ENCODE measurements around the gene EGLN3. TPM values are rescaled to one million over a fixed set of nuclear protein-coding genes. Genes with fewer than 3 reads are reported as not detected.

The EGLN3 gene
- total and polyA plus RNA-seq, 2 of the 13 experiments (the other 11 are each of a cell fraction or from before 2014, with no cell fraction given) = 0.18 to 27.3 TPM

DNA sequence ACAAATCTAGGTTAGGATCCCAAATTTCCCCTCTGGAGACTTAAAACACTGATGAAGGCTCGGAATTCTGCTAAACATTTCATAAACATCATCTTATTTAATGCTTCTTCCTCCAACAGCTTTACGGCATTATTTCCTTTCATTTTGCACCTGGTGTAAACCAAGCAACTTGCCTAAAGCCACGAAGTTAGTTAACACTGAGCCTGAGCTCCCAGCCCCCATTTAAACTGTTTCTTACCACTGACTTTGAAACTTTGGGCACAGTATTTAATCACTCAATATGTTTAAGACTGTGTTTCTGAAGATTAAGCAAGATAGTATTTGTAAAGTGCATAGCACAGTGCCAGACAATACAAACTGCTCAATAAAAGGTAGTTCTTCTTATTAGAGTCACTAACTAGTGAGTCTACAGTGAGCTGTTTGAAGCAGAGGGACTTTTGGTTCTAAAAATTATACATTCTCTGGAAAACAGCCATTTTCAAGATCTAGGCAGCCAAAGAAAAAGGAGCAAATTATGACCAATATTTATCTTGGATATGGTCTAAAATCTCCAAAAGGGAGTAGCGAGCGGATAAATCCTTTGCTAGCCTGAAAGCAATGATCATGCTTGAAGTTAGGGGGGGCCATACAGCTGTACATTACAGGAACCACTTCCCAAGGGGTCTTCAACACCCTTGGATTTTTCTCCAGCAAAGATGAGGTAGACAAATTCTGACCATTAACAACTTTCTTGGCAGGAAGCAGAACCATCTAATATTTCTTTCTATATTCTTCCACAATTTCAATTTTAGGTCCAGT lies 4.0 kb downstream of the EGLN3 start:
- Histone ChIP-seq H3K27ac (ENCODE audit: extremely low read length, insufficient read depth, low read length) (no peak overlapping the region), H3K79me2 (ENCODE audit: insufficient read depth, low read length) (peaks cover 50% of the 10 kb centered on the region), H3K9ac (ENCODE audit: insufficient read depth, low read depth, low read length) (no peak overlapping the region), H2AFZ (ENCODE audit: low read length) (no peak overlapping the region), H3K4me2 (ENCODE audit: low read depth, low read length) (peak overlapping the region; percentile 16), H3K27me3 (ENCODE audit: control insufficient read depth in 1 of 2, insufficient read depth in 2 of 2, low read length in 2 of 2) (peaks cover 0 to 25% of the 10 kb centered on the region in 2 experiments; a peak in 3 of 5 replicates), H3K4me1 (ENCODE audit: insufficient read depth, low read length) (peaks cover 9% of the 10 kb centered on the region), H3K4me3 (replicated peaks in 1 of 3; ENCODE audit: insufficient read depth in 1 of 3, low read depth in 2 of 3, low read length in 3 of 3) (peak overlapping the region in 1 of 3 experiments; percentile 6; a peak in 1 of 6 replicates), H3K36me3 (replicated peaks in 1 of 2; ENCODE audit: control insufficient read depth in 1 of 2, insufficient read depth in 2 of 2, low read length in 2 of 2) (no peaks in the 10 kb centered on the region), H3K9me3 (ENCODE audit: low read length) (no peaks in the 10 kb centered on the region), H4K20me1 (ENCODE audit: insufficient read depth, low read length) (peaks cover 7% of the 10 kb centered on the region; the same call in 1 of the 2 replicates)
- 68% methylated on average over 5 of the region's 5 CpGs for WGBS (ENCODE audit: low lambda C conversion rate)
- FAIRE-seq (no peak), DNase-seq (ENCODE audit: low spot score) (no peak), ATAC-seq (no peak)
- intact Hi-C loops (cut with micrococcal nuclease; ENCODE audit: unreplicated experiment) (no loop called here), in situ Hi-C loops (cut with HindIII; ENCODE audit: extremely low pct_ligation_motif_present, low pct_unique_long_range_greater_than_20kb) (no loop called here)
- no TSS peak for BruUV-seq (replicated peaks)
- no peak for TF ChIP-seq ZNF790 (CRISPR knock-in tag; IDR thresholded peaks at IDR 0.05; ENCODE audit: borderline replicate concordance)
- ChIA-PET CTCF (ENCODE audit: low intra/inter-chr PET ratio, low total read pairs) (no interaction called here), POLR2A (no interaction called here)

DNA sequence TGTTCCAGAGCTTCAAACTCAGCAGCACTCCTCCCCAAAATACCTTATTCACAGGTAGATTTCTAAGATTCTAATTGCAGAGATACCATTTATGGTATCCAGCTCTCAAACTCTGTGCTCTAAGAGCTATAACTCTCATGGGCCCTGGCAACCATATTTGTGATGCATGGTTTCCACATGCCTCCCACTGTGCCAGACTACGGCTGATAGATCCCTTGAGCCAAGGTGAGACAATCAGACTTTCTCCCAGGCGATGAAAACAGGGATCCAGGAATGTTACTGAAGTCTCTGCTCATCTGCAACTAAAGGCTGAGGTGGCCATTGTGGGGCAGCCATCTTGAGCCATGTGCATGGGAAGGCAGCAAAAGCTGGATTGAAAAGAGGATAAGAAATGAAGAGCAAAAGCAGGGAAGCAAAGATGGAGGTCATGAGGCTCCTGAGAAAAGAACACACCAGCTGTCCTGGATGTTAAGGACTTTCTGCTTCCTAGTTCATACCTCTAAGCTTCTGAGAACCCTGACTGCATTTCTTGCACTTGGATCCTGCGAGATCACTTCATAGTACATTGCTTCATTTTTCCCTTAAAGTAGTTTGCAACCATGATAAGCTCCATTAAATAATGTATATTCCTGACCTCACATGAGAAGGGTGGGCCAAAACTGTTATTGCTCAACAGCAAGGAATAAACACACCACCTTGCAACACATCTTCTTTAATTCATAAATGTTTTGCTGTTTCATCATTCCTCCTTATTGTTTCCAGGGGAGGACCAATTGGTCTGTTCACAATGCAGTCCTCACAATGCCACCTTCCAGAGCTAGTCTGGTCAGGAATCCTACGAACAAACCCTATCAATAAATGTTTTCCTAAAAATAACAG lies 5.4 kb downstream of the EGLN3 start:
- WGBS (ENCODE audit: low lambda C conversion rate) = 46% methylated on average over 4 of the region's 4 CpGs
- peak overlapping the region; percentile 1; the same call in 1 of the 2 replicates for H3K4me2 ChIP-seq (ENCODE audit: low read depth, low read length)
- H3K36me3 ChIP-seq (replicated peaks in 1 of 2; ENCODE audit: control insufficient read depth in 1 of 2, insufficient read depth in 2 of 2, low read length in 2 of 2) = no peaks in the 10 kb centered on the region
- ChIA-PET POLR2A (no interaction called here), CTCF (ENCODE audit: low intra/inter-chr PET ratio, low total read pairs) (no interaction called here)
- H3K9ac ChIP-seq (ENCODE audit: insufficient read depth, low read depth, low read length) = no peak overlapping the region
- H3K4me1 ChIP-seq (ENCODE audit: insufficient read depth, low read length) = no peaks in the 10 kb centered on the region
- no peak for ATAC-seq
- TF ChIP-seq NPAS2 (CRISPR knock-in tag; IDR thresholded peaks at IDR 0.05; ENCODE audit: borderline replicate concordance) (0 out of 2 replicates have a peak, but pooled peaks have one; percentile 23), KAT7 (CRISPR knock-in tag; IDR thresholded peaks at IDR 0.05; ENCODE audit: borderline replicate concordance) (no peak), ZNF570 (CRISPR knock-in tag; IDR thresholded peaks at IDR 0.05; ENCODE audit: borderline replicate concordance) (no peak), ZNF7 (CRISPR knock-in tag; IDR thresholded peaks at IDR 0.05) (no peak), THYN1 (CRISPR knock-in tag; IDR thresholded peaks at IDR 0.05; ENCODE audit: borderline replicate concordance, low read depth) (no peak), CEBPB (IDR thresholded peaks at IDR 0.05; ENCODE audit: borderline replicate concordance, low read depth, low read length) (peak; percentile 78), YY1 (IDR thresholded peaks at IDR 0.05; ENCODE audit: insufficient read depth, insufficient replicate concordance, low read depth, low read length) (peak; percentile 31)
- peaks cover 7% of the 10 kb centered on the region; the same call in 1 of the 2 replicates for H4K20me1 ChIP-seq (ENCODE audit: insufficient read depth, low read length)
- H3K27ac ChIP-seq (ENCODE audit: extremely low read length, insufficient read depth, low read length) = no peak overlapping the region
- BruUV-seq (replicated peaks) = no TSS peak
- no peak for DNase-seq (ENCODE audit: low spot score)
- H3K79me2 ChIP-seq (ENCODE audit: insufficient read depth, low read length) = peaks cover 53% of the 10 kb centered on the region
- in situ Hi-C loops (cut with HindIII; ENCODE audit: extremely low pct_ligation_motif_present, low pct_unique_long_range_greater_than_20kb) = no loop called here
- intact Hi-C loops (cut with micrococcal nuclease; ENCODE audit: unreplicated experiment) = no loop called here
- no peak overlapping the region for H3K4me3 ChIP-seq (replicated peaks in 1 of 3; ENCODE audit: insufficient read depth in 1 of 3, low read depth in 2 of 3, low read length in 3 of 3)
- FAIRE-seq = no peak
- H2AFZ ChIP-seq (ENCODE audit: low read length) = no peak overlapping the region
- peaks cover 0 to 13% of the 10 kb centered on the region in 2 experiments; a peak in 2 of 5 replicates for H3K27me3 ChIP-seq (ENCODE audit: control insufficient read depth in 1 of 2, insufficient read depth in 2 of 2, low read length in 2 of 2)
- no peaks in the 10 kb centered on the region for H3K9me3 ChIP-seq (ENCODE audit: low read length)
